ENCODE data around the gene DHCR7. TPM values are rescaled to one million over a fixed set of nuclear protein-coding genes. Genes with fewer than 3 reads are reported as not detected.

Gene DHCR7
- polyA plus RNA-seq, 2 of the 4 experiments (the other 2 are of a cell fraction) = 44.2 to 82.2 TPM

- no peaks in the 10 kb centered on the region for H3K9me3 ChIP-seq
- ChIA-PET CTCF (no interaction called here), POLR2A (no interaction called here)
- H3K27ac ChIP-seq = no peak overlapping the region
- no peak for DNase-seq (ENCODE audit: low read depth in 1 of 2, low spot score in 1 of 2)
- ATAC-seq = no peak
- no peak for FAIRE-seq
- WGBS (ENCODE audit: missing lambda C conversion rate) = 95% methylated on average over 1 of the region's 1 CpG
- H3K4me1 ChIP-seq = peaks cover 13% of the 10 kb centered on the region; the same call in 2 of the 3 replicates
- H3K4me3 ChIP-seq = no peak overlapping the region
- no peak overlapping the region for H3K4me2 ChIP-seq
- TF ChIP-seq HOXB13 (CRISPR knock-in tag; IDR thresholded peaks at IDR 0.05; ENCODE audit: low read depth) (no peak), CBX2 (IDR thresholded peaks at IDR 0.05; ENCODE audit: borderline replicate concordance, low read depth) (no peak), NFE2L2 (conservative IDR thresholded peaks at IDR 0.05; ENCODE audit: low read length) (no peak), CHD2 (IDR thresholded peaks at IDR 0.05; ENCODE audit: low read length, partially characterized antibody) (no peak), RFX5 (IDR thresholded peaks at IDR 0.05) (no peak), HOXA7 (CRISPR knock-in tag; IDR thresholded peaks at IDR 0.05) (no peak), BCL3 (IDR thresholded peaks at IDR 0.05) (no peak), ATOH8 (CRISPR knock-in tag; IDR thresholded peaks at IDR 0.05; ENCODE audit: low read depth) (no peak), RARB (CRISPR knock-in tag; IDR thresholded peaks at IDR 0.05) (no peak), JUN (IDR thresholded peaks at IDR 0.05) (no peak), KDM5A (IDR thresholded peaks at IDR 0.05) (no peak)
Measured at GRCh38 chr11:71486320-71486719, 38.1 kb upstream of the DHCR7 start.

GRCh38 chr11:71485466-71485865 is 37.3 kb upstream of the DHCR7 start:
- DNase-seq (ENCODE audit: low read depth in 1 of 2, low spot score in 1 of 2) (no peak), ATAC-seq (no peak), FAIRE-seq (no peak)
- Histone ChIP-seq H3K9me3 (no peaks in the 10 kb centered on the region), H3K4me3 (no peak overlapping the region), H3K4me2 (no peak overlapping the region), H3K4me1 (peaks cover 13% of the 10 kb centered on the region; the same call in 2 of the 3 replicates), H3K27ac (no peak overlapping the region)
- 93% methylated on average over 18 of the region's 18 CpGs for WGBS (ENCODE audit: missing lambda C conversion rate)
- ChIA-PET POLR2A (no interaction called here), CTCF (interaction anchor here (0.7 kb wide), 1 partner anchor 16 kb away, joined by 3 read pairs; no protein-coding TSS in a partner anchor)
- TF ChIP-seq BHLHE40 (IDR thresholded peaks at IDR 0.05; ENCODE audit: low read depth, low read length) (no peak), FOXS1 (CRISPR knock-in tag; IDR thresholded peaks at IDR 0.05) (no peak), PBX3 (IDR thresholded peaks at IDR 0.05) (no peak), HES2 (IDR thresholded peaks at IDR 0.05) (no peak), EHF (CRISPR knock-in tag; IDR thresholded peaks at IDR 0.05) (no peak), CBX8 (IDR thresholded peaks at IDR 0.05) (no peak), ESRRA (IDR thresholded peaks at IDR 0.05; ENCODE audit: borderline replicate concordance, low read length) (no peak), USF2 (IDR thresholded peaks at IDR 0.05) (no peak), ATOH8 (CRISPR knock-in tag; IDR thresholded peaks at IDR 0.05; ENCODE audit: low read depth) (no peak), JUN (IDR thresholded peaks at IDR 0.05) (no peak), CEBPB (IDR thresholded peaks at IDR 0.05) (no peak), HOXA7 (CRISPR knock-in tag; IDR thresholded peaks at IDR 0.05) (no peak), RAD21 (conservative IDR thresholded peaks at IDR 0.05 in 1 of 2, IDR thresholded peaks at IDR 0.05 in 1 of 2) (no peak), NPAS2 (CRISPR knock-in tag; IDR thresholded peaks at IDR 0.05; ENCODE audit: borderline replicate concordance) (no peak), RFX5 (IDR thresholded peaks at IDR 0.05) (no peak), FOSL2 (IDR thresholded peaks at IDR 0.05) (no peak), FOSL2 (CRISPR knock-in tag; IDR thresholded peaks at IDR 0.05) (no peak)
